HFF-Myc (cell line): Measurements from ENCODE around the gene CHD6.

Experiments used
- DNase-seq: peaks from one replicate; pipeline ENCODE4 v3.0.0-alpha.2; 2011; ENCODE audit warnings: low read depth; ENCODE audit errors: extremely low read depth
- H3K4me3 ChIP-seq: replicated peaks from 2 replicates; pipeline ENCODE4 v1.5.1; 2011; ENCODE audit warnings: low read depth, mild to moderate bottlenecking, control low read depth, low read length
- CTCF ChIP-seq: IDR thresholded peaks from 2 replicates; pipeline ENCODE4 v1.5.1; 2012; ENCODE audit warnings: mild to moderate bottlenecking, low read depth, low read length, control low read depth; ENCODE audit errors: missing control alignments

CHD6 gene

GRCh38 chr20:41571006-41571405 lies 47.2 kb downstream of the CHD6 start:
- DNase-seq, result no peak
- no peak overlapping the region for H3K4me3 ChIP-seq
- TF ChIP-seq CTCF, result no peak

- TF ChIP-seq CTCF, result no peak
- DNase-seq, result no peak
- no peak overlapping the region for H3K4me3 ChIP-seq
These were observed 47.6 kb downstream of the CHD6 start for GRCh38 chr20:41570557-41570956.

GRCh38 chr20:41567615-41568014 lies 50.6 kb downstream of the CHD6 start:
- DNase-seq, result no peak
- TF ChIP-seq CTCF, result no peak
- no peak overlapping the region for H3K4me3 ChIP-seq

- DNase-seq, result no peak
- TF ChIP-seq CTCF, result no peak
- no peak overlapping the region for H3K4me3 ChIP-seq
These were observed 51.2 kb downstream of the CHD6 start for GRCh38 chr20:41566896-41567527.

- DNase-seq, result no peak
- H3K4me3 ChIP-seq, result no peak overlapping the region
- TF ChIP-seq CTCF, result no peak
These were observed 55.1 kb downstream of the CHD6 start for GRCh38 chr20:41563087-41563486.

- no peak for DNase-seq
- H3K4me3 ChIP-seq, result no peak overlapping the region
- no peak for TF ChIP-seq CTCF
These were observed 57.2 kb downstream of the CHD6 start for GRCh38 chr20:41560970-41561369.

- H3K4me3 ChIP-seq, result no peak overlapping the region
- no peak for DNase-seq
- no peak for TF ChIP-seq CTCF
These were observed 58.5 kb downstream of the CHD6 start for GRCh38 chr20:41559658-41560057.
